Measurements from ENCODE around the gene ITIH3. TPM values are rescaled to one million over a fixed set of nuclear protein-coding genes. Genes with fewer than 3 reads are reported as not detected.

The ITIH3 gene
- total RNA-seq, 1 experiment from 2014 or later, result 0.37 TPM

- TF ChIP-seq, protein P1, sequence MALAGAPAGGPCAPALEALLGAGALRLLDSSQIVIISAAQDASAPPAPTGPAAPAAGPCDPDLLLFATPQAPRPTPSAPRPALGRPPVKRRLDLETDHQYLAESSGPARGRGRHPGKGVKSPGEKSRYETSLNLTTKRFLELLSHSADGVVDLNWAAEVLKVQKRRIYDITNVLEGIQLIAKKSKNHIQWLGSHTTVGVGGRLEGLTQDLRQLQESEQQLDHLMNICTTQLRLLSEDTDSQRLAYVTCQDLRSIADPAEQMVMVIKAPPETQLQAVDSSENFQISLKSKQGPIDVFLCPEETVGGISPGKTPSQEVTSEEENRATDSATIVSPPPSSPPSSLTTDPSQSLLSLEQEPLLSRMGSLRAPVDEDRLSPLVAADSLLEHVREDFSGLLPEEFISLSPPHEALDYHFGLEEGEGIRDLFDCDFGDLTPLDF (CRISPR knock-in tag; IDR thresholded peaks at IDR 0.05), result no peak
- TF ChIP-seq ELF4 (CRISPR knock-in tag; IDR thresholded peaks at IDR 0.05; ENCODE audit: low read depth) (no peak), RELA (CRISPR knock-in tag; IDR thresholded peaks at IDR 0.05; ENCODE audit: borderline replicate concordance) (no peak), CDX4 (CRISPR knock-in tag; IDR thresholded peaks at IDR 0.05; ENCODE audit: borderline replicate concordance) (no peak), ZNF396 (CRISPR knock-in tag; IDR thresholded peaks at IDR 0.05; ENCODE audit: borderline replicate concordance) (no peak), ZNF232 (CRISPR knock-in tag; IDR thresholded peaks at IDR 0.05) (no peak), FOXJ3 (CRISPR knock-in tag; IDR thresholded peaks at IDR 0.05; ENCODE audit: borderline replicate concordance) (no peak), ETV6 (CRISPR knock-in tag; IDR thresholded peaks at IDR 0.05) (no peak), USF2 (CRISPR knock-in tag; IDR thresholded peaks at IDR 0.05) (no peak)
Measured at GRCh38 chr3:52754373-52754772, 40.2 kb upstream of the ITIH3 start (continued).

DNA sequence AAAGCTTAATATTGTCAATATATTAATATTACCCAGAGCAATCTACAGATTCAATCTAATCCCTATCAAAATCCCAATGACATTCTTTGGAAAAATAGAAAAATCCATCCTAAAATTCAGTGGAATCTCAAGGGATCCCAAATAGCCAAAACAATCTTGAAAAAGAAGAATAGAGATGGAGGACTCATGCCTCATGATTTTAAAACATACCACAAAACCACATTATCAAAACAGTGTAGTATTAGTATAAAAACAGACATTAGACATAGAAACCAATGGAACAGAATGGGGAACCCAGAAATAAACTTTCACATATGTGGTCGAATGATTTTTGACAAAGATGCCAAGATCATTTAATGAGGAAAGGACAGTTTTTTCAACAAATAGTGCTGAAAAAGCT lies 38.5 kb upstream of the ITIH3 start:
- no peak overlapping the region for H3K27ac Mint-ChIP-seq
- TF ChIP-seq ZNF396 (CRISPR knock-in tag; IDR thresholded peaks at IDR 0.05; ENCODE audit: borderline replicate concordance) (no peak), JAZF1 (CRISPR knock-in tag; IDR thresholded peaks at IDR 0.05) (no peak), RORB (CRISPR knock-in tag; IDR thresholded peaks at IDR 0.05) (no peak), IRF2 (CRISPR knock-in tag; IDR thresholded peaks at IDR 0.05; ENCODE audit: borderline replicate concordance, low read depth) (no peak), EMX1 (CRISPR knock-in tag; IDR thresholded peaks at IDR 0.05) (no peak), ATF1 (CRISPR knock-in tag; IDR thresholded peaks at IDR 0.05) (no peak), NFE2L1 (CRISPR knock-in tag; IDR thresholded peaks at IDR 0.05) (no peak), MYBL2 (CRISPR knock-in tag; IDR thresholded peaks at IDR 0.05) (no peak), CBFB (CRISPR knock-in tag; IDR thresholded peaks at IDR 0.05; ENCODE audit: low read depth) (no peak)
- TF ChIP-seq, protein P2, sequence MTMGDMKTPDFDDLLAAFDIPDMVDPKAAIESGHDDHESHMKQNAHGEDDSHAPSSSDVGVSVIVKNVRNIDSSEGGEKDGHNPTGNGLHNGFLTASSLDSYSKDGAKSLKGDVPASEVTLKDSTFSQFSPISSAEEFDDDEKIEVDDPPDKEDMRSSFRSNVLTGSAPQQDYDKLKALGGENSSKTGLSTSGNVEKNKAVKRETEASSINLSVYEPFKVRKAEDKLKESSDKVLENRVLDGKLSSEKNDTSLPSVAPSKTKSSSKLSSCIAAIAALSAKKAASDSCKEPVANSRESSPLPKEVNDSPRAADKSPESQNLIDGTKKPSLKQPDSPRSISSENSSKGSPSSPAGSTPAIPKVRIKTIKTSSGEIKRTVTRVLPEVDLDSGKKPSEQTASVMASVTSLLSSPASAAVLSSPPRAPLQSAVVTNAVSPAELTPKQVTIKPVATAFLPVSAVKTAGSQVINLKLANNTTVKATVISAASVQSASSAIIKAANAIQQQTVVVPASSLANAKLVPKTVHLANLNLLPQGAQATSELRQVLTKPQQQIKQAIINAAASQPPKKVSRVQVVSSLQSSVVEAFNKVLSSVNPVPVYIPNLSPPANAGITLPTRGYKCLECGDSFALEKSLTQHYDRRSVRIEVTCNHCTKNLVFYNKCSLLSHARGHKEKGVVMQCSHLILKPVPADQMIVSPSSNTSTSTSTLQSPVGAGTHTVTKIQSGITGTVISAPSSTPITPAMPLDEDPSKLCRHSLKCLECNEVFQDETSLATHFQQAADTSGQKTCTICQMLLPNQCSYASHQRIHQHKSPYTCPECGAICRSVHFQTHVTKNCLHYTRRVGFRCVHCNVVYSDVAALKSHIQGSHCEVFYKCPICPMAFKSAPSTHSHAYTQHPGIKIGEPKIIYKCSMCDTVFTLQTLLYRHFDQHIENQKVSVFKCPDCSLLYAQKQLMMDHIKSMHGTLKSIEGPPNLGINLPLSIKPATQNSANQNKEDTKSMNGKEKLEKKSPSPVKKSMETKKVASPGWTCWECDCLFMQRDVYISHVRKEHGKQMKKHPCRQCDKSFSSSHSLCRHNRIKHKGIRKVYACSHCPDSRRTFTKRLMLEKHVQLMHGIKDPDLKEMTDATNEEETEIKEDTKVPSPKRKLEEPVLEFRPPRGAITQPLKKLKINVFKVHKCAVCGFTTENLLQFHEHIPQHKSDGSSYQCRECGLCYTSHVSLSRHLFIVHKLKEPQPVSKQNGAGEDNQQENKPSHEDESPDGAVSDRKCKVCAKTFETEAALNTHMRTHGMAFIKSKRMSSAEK (CRISPR knock-in tag; IDR thresholded peaks at IDR 0.05; ENCODE audit: borderline replicate concordance), result no peak
- H3K4me1 Mint-ChIP-seq, result no peaks in the 10 kb centered on the region
- DNase-seq (ENCODE audit: low spot score) (no peak), ATAC-seq (no peak)
- no peaks in the 10 kb centered on the region for H3K9me3 Mint-ChIP-seq
- no peak overlapping the region for H3K4me3 Mint-ChIP-seq
- POLR2A ChIA-PET, result no interaction called here
- H3K27me3 Mint-ChIP-seq (ENCODE audit: low read depth), result no peaks in the 10 kb centered on the region
- CTCF ChIA-PET, result no interaction called here
- H3K36me3 Mint-ChIP-seq, result peaks cover 47% of the 10 kb centered on the region

DNA sequence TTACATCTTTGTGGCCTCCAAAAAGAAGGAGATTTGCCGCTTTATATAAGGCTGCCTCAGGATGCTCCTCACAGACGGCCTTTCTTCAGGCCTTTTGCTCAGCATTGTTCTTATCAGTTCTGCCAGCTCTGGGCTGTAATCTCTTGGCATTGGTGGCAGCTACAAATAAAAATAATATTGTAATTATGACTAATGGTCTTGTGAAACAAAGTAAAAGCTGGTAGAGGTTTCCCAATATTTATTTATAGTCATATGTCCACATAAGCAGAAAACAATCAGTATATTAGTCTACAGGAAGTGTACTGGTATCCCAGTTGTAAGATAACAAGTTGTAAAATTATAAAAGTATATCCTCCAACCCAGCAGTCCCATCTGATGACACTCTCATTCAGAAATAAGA lies 31.1 kb upstream of the ITIH3 start:
- Mint-ChIP-seq H3K36me3 (peaks cover 72% of the 10 kb centered on the region), H3K27me3 (ENCODE audit: low read depth) (no peaks in the 10 kb centered on the region), H3K9me3 (no peaks in the 10 kb centered on the region), H3K4me1 (no peaks in the 10 kb centered on the region), H3K27ac (no peak overlapping the region), H3K4me3 (no peak overlapping the region)
- CTCF ChIA-PET, result interaction anchor here (0.8 to 1.3 kb wide), 3 partner anchors 11 to 57 kb away, joined by 3 to 4 read pairs (median 3); no protein-coding TSS in a partner anchor
- POLR2A ChIA-PET, result no interaction called here
- no peak for ATAC-seq
- no peak for DNase-seq (ENCODE audit: low spot score)
- TF ChIP-seq, protein P1 (CRISPR knock-in tag; IDR thresholded peaks at IDR 0.05), result no peak
- TF ChIP-seq GABPB1 (CRISPR knock-in tag; IDR thresholded peaks at IDR 0.05) (no peak), ZNF138 (CRISPR knock-in tag; conservative IDR thresholded peaks at IDR 0.05) (no peak), ATF3 (CRISPR knock-in tag; conservative IDR thresholded peaks at IDR 0.05) (no peak), CREM (CRISPR knock-in tag; IDR thresholded peaks at IDR 0.05) (no peak), ERG (CRISPR knock-in tag; IDR thresholded peaks at IDR 0.05) (no peak), GTF2I (CRISPR knock-in tag; conservative IDR thresholded peaks at IDR 0.05) (no peak)

Measured in WTC11 (cell line).